ENCODE data around the gene MXI1.
"Not testable (repeated sequence)": the region's sequence is repeated elsewhere in the genome, so short reads cannot be mapped to it uniquely, and the experiment has no call there.

MXI1 gene

DNA sequence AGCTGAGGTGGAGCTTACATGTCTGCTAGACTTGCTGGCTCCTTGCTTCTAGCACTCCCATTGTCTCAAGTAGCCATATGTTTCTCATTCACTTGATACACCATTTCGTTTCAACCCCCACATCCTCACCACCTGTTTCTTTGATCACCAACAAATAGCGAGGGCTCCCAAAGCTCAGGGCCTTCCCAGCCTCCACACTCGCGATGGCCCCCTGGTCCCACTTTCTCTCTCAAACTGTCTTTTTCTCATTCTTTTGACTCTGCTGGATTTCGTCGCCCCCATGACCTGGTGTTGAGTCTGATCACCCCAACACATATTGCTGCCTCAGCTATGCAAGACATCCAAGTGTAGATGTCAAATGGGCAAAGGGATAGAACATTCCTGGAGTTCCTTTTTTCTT, 123.3 kb downstream of the MXI1 start:
- TF ChIP-seq, protein P1, sequence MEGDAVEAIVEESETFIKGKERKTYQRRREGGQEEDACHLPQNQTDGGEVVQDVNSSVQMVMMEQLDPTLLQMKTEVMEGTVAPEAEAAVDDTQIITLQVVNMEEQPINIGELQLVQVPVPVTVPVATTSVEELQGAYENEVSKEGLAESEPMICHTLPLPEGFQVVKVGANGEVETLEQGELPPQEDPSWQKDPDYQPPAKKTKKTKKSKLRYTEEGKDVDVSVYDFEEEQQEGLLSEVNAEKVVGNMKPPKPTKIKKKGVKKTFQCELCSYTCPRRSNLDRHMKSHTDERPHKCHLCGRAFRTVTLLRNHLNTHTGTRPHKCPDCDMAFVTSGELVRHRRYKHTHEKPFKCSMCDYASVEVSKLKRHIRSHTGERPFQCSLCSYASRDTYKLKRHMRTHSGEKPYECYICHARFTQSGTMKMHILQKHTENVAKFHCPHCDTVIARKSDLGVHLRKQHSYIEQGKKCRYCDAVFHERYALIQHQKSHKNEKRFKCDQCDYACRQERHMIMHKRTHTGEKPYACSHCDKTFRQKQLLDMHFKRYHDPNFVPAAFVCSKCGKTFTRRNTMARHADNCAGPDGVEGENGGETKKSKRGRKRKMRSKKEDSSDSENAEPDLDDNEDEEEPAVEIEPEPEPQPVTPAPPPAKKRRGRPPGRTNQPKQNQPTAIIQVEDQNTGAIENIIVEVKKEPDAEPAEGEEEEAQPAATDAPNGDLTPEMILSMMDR (conservative IDR thresholded peaks at IDR 0.05), result no peak
- TF ChIP-seq ZFX (IDR thresholded peaks at IDR 0.05), result no peak
- H3K27ac ChIP-seq, result no peak overlapping the region

DNA sequence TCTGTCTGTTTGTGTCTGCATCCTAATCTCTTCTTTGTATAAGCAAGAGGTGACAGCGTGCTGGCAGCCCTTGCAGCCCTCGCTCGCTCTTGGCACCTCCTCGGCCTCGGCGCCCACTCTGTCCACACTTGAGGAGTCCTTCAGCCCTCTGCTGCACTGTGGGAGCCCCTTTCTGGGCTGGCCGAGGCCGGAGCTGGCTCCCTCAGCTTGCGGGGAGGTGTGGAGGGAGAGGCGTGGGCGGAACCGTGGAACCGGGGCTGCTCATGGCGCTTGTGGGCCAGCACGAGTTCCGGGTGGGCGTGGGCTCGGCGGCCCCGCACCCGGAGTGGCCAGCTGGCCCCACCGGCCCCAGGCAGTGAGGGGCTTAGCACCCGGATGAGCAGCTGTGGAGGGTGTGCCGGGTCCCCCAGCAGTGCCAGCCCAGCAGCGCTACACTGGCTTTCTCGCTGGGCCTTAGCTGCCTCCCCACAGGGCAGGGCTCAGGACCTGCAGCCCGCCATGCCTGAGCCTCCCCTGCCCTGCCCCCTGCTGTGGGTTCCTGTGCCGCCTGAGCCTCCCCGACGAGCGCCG, 123.9 kb downstream of the MXI1 start:
- not testable (repeated sequence) for H3K27ac ChIP-seq

DNA sequence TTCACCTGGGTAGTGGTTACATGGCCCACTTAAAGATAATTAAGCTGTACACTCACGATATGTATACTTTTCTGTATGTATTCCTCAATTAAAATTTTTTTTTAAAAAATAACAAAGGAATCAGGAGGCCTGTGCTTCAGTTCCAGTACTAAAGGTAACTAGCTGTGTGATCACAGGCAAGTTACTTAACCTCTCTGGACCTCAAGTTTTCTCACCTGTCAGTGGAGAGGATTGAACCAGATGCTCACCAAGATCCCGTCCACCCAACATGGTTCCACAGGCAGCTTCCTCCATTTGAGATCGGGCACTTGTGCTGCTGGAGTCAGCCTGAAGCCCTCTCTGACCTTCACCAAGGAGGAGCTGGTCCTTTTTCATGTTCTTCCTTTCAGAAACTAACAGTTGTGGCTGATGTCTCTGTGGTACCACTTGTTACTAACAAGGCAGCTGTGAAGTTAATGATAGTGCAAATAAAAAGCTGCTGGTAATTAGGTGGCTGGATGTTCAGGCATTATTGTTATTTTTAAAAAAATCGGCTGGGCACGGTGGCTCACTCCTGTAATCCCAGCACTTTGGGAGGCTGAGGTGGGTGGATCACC, 126.8 kb downstream of the MXI1 start:
- H3K27ac ChIP-seq, result no peak overlapping the region
- no peak for TF ChIP-seq ZFX (IDR thresholded peaks at IDR 0.05)
- TF ChIP-seq, protein P1 (conservative IDR thresholded peaks at IDR 0.05), result no peak

DNA sequence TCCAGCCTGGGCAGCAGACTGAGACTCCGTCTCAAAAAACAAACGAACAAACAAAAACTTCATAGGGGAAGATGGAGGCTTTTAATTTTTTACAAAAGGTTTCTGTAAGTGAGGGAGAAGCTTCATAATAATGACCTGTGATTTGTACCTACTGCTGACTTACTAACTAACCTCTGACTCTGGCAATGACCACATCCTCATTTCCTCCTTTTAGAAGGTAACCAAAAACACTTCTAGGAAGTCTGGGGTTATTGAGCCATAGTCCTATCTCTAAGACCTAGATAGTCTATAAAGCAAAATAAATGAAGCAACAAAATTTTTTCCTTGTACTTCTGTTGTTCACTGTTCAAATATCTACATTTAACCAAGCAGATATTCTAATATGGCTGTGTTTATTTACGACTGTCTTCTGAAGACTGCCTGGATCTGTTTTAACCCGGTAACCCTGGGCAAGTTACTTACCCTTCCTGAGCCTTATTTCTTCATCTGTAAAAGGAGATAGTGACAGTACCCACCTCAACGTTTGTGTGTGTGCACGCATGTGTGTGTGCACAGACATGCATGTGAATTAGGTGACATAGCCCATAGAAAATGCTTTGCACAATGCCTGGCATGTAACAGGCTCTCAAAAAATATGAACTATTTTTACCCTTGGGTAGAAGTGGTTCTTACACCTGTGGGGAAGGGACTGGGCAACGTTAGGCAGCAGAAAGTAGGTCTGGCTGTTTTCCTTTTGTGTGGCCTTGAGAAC, 128.1 kb downstream of the MXI1 start:
- TF ChIP-seq ZFX (IDR thresholded peaks at IDR 0.05), result no peak
- TF ChIP-seq, protein P1 (conservative IDR thresholded peaks at IDR 0.05), result no peak
- H3K27ac ChIP-seq, result no peak overlapping the region

DNA sequence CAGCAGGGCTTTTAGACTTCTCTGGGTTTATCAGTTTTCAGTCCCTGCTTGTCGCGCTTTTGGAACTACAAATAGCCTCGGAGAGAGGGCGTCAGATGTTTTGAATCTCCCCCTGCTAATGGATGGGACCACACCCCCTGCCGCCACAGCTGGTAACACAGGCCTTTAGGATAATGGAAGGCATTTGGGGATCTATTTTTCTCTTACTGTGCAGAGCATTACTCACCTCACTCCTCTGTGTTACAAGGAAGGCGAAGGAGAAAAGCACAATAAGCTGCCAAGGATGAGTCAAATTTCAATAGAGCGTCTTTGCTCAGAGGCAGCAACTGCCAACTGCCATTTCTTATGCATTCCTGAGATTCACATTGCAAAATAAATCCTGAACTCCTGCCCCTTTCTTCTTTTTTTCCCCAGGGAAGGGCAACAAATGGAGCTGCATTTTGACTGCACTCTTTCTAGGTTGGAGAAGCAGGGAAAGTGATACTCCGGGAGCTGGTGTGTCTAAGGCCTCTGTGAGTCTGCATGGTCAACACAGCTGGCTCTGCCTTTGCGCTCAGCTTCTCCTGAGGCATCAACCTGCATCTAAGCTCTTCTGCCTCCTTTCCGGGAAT, 128.8 kb downstream of the MXI1 start:
- H3K27ac ChIP-seq, result no peak overlapping the region
- TF ChIP-seq, protein P1 (conservative IDR thresholded peaks at IDR 0.05), result no peak
- TF ChIP-seq ZFX (IDR thresholded peaks at IDR 0.05), result no peak
